Measurements from ENCODE around the gene TNF.
A peak's percentile ranks its signal among the peaks of the same experiment; 100 is the strongest.
"Not testable (repeated sequence)": the region's sequence is repeated elsewhere in the genome, so short reads cannot be mapped to it uniquely, and the experiment has no call there.

Gene TNF

GRCh38 chr6:31588871-31589650 lies 13.7 kb downstream of the TNF start:
- DNase-seq: no peak

- DNase-seq: not testable (repeated sequence)
Measured at GRCh38 chr6:31590691-31591090, 15.3 kb downstream of the TNF start.

GRCh38 chr6:31592396-31592771 lies 17.0 kb downstream of the TNF start:
- no peak for DNase-seq

GRCh38 chr6:31597006-31597405 lies 21.6 kb downstream of the TNF start:
- DNase-seq: no peak

- DNase-seq: no peak
Measured at GRCh38 chr6:31607317-31607716, 32.0 kb downstream of the TNF start.

GRCh38 chr6:31609519-31610406 lies 34.4 kb downstream of the TNF start:
- DNase-seq: no peak

GRCh38 chr6:31610968-31611367 lies 35.6 kb downstream of the TNF start:
- DNase-seq: no peak

GRCh38 chr6:31614075-31614619 lies 38.8 kb downstream of the TNF start:
- DNase-seq: no peak

- DNase-seq: no peak
Measured at GRCh38 chr6:31614684-31615578, 39.6 kb downstream of the TNF start, which contains the start of gene AIF1. Gene AIF1, plus strand, starts transcription at chr6:31615234. Its CDS starts 96 bp downstream, at chr6:31615330.

GRCh38 chr6:31615748-31616147 lies 40.4 kb downstream of the TNF start:
- no peak for DNase-seq

- no peak for DNase-seq
Measured at GRCh38 chr6:31617010-31617409, 41.6 kb downstream of the TNF start.

- DNase-seq: peak; percentile 98
Measured at GRCh38 chr6:31619805-31620585, 44.6 kb downstream of the TNF start.

- DNase-seq: no peak
Measured at GRCh38 chr6:31620586-31621319, 45.4 kb downstream of the TNF start, which contains the start of gene PRRC2A. Gene PRRC2A, plus strand, starts transcription at chr6:31620715. Its CDS starts 2,075 bp downstream, at chr6:31622790.

GRCh38 chr6:31621320-31621939 lies 46.1 kb downstream of the TNF start:
- DNase-seq: peak in 1 of 2 experiments; percentile 3

GRCh38 chr6:31621991-31622390 lies 46.6 kb downstream of the TNF start:
- no peak for DNase-seq

- no peak for DNase-seq
Measured at GRCh38 chr6:31622684-31623091, 47.3 kb downstream of the TNF start.

- no peak for DNase-seq
Measured at GRCh38 chr6:31624070-31624469, 48.7 kb downstream of the TNF start.

- DNase-seq: no peak
Measured at GRCh38 chr6:31626952-31627351, 51.6 kb downstream of the TNF start.

- DNase-seq: no peak
Measured at GRCh38 chr6:31627690-31628287, 52.4 kb downstream of the TNF start.
